Kidney epithelial cell (primary cell): Measurements from ENCODE around the gene TDRD12. TPM values are rescaled to one million over a fixed set of nuclear protein-coding genes. Genes with fewer than 3 reads are reported as not detected.
"Not testable (repeated sequence)": the region's sequence is repeated elsewhere in the genome, so short reads cannot be mapped to it uniquely, and the experiment has no call there.

ENCODE experiments used
- DNase-seq: peaks from one replicate; pipeline ENCODE4 v3.0.0-alpha.2; 2010; ENCODE audit warnings: low read depth
- H3K27me3 ChIP-seq: 2 replicates; pipeline ENCODE4 v1.6.0; 2011; ENCODE audit warnings: low read length; ENCODE audit not compliant: control insufficient read depth, insufficient read depth
- H3K36me3 ChIP-seq: 2 replicates; pipeline ENCODE4 v1.5.1; 2011; ENCODE audit warnings: low read length; ENCODE audit not compliant: control insufficient read depth, insufficient read depth
- H3K4me3 ChIP-seq: 2 replicates; pipeline ENCODE4 v1.5.1; 2011; ENCODE audit warnings: low read depth, mild to moderate bottlenecking, control low read depth, low read length
- CTCF ChIP-seq: IDR thresholded peaks from 2 replicates; pipeline ENCODE4 v1.5.1; 2011; ENCODE audit warnings: mild to moderate bottlenecking, moderate library complexity, low read length, control low read depth, inconsistent platforms; ENCODE audit not compliant: insufficient read depth, poor library complexity, severe bottlenecking
- total RNA-seq: library from RNA; depleted of rRNA; stranded (reverse); fragments of >200 nt; gene quantifications from 2 replicates; pipeline ENCODE4 v1.2.3, GENCODE V29; 2015

Gene TDRD12
- total RNA-seq, 1 donor from 2014 or later: 0.29 TPM

DNA sequence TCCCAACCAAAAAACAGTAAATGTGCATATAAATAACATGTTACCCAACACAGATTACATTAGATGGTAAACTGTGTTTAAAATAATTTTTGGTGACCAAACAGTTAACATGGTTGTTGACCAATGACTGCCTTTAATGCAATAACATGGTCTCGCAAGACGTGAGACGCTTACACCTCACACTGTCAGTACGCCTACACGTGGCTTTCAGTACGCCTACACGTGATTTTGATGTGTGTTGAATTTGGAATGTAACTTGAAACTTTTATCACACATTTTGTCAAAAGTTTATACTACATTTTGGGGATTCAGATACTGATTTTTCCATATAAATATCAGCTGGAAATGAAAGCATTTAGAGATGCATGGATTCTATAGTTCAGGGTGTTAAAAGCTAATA is 118.0 kb downstream of the TDRD12 start:
- Histone ChIP-seq H3K27me3 (no peaks in the 10 kb centered on the region), H3K36me3 (no peaks in the 10 kb centered on the region), H3K4me3 (no peak overlapping the region)
- DNase-seq: no peak
- TF ChIP-seq CTCF: no peak

DNA sequence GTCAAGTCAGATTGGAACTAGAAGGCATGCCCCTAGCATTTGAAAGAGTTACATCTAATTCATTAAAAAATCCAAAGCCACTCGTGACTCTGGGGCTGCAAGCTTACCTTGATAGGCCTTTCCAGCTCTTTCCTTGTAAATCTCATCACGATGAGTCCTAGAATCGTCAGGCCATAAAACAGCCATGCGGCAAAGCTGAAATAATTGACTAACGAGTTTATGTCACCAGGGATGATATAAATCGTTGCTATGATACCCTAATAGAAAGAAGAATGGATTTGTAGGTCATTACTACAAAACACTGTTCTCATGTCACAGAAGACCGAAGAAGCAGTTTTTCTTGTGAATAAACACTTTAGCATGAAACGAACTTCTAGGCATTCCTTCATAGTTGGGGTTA is 122.5 kb downstream of the TDRD12 start:
- DNase-seq: no peak
- Histone ChIP-seq H3K36me3 (no peaks in the 10 kb centered on the region), H3K27me3 (no peaks in the 10 kb centered on the region), H3K4me3 (no peak overlapping the region)
- no peak for TF ChIP-seq CTCF

GRCh38 chr19:32843716-32844245 is 124.2 kb downstream of the TDRD12 start:
- TF ChIP-seq CTCF: no peak
- Histone ChIP-seq H3K36me3 (no peaks in the 10 kb centered on the region), H3K27me3 (no peaks in the 10 kb centered on the region), H3K4me3 (no peak overlapping the region)
- no peak for DNase-seq

GRCh38 chr19:32848035-32848434 is 128.5 kb downstream of the TDRD12 start:
- H3K4me3 ChIP-seq, H3K36me3 ChIP-seq, DNase-seq, H3K27me3 ChIP-seq: not testable (repeated sequence)

- Histone ChIP-seq H3K36me3 (no peaks in the 10 kb centered on the region), H3K27me3 (no peaks in the 10 kb centered on the region), H3K4me3 (no peak overlapping the region)
- TF ChIP-seq CTCF: no peak
- no peak for DNase-seq
Measured at GRCh38 chr19:32852216-32852615, 132.6 kb downstream of the TDRD12 start.

- not testable (repeated sequence) for DNase-seq, H3K36me3 ChIP-seq, H3K27me3 ChIP-seq, H3K4me3 ChIP-seq
Measured at GRCh38 chr19:32856818-32857217, 137.3 kb downstream of the TDRD12 start.

- no peak for TF ChIP-seq CTCF
- H3K4me3 ChIP-seq: no peak overlapping the region
- no peaks in the 10 kb centered on the region for H3K36me3 ChIP-seq
- H3K27me3 ChIP-seq: no peaks in the 10 kb centered on the region
- DNase-seq: no peak
Measured at GRCh38 chr19:32857584-32857983, 138.0 kb downstream of the TDRD12 start.
